Endothelial cell of umbilical vein (primary cell): ENCODE data around the gene ADGRD1. TPM values are rescaled to one million over a fixed set of nuclear protein-coding genes. Genes with fewer than 3 reads are reported as not detected.
"Not testable (repeated sequence)": the region's sequence is repeated elsewhere in the genome, so short reads cannot be mapped to it uniquely, and the experiment has no call there.

Experiments
- BruUV-seq: library from RNA; stranded (reverse); fragments of 400-500 nt; replicated peaks from 2 replicates; lab custom pipeline; 2021; lab: Mats Ljungman, UMichigan
- CTCF ChIA-PET: fragments of 300-600, 350-600 bp; sonication (Branson Sonifier 250); formaldehyde crosslinking; loops from one replicate; lab custom pipeline; 2021; ENCODE audit warnings: antibody characterized with exemption, inconsistent platforms; lab: Charles Lee
- POLR2A ChIA-PET: fragments of 300-600, 350-600 bp; sonication (Branson Sonifier 250); formaldehyde crosslinking; loops from one replicate; lab custom pipeline; 2021; ENCODE audit warnings: antibody characterized with exemption, inconsistent platforms; lab: Charles Lee
- DNase-seq: peaks from one replicate; pipeline ENCODE4 v3.0.0-alpha.2; 2011; ENCODE audit warnings: low read depth, low spot score
- FAIRE-seq: peaks from 2 replicates; lab custom pipeline; 2011; peaks lifted over from hg19 to GRCh38; lab: Jason Lieb, UNC
- H2AFZ ChIP-seq: 2 replicates; pipeline ENCODE4 v1.6.0; 2012; ENCODE audit warnings: low read depth, low read length, control low read depth, inconsistent platforms
- H3K27ac ChIP-seq: 2 replicates; pipeline ENCODE4 v1.5.1; 2011; ENCODE audit warnings: low read depth, mild to moderate bottlenecking, control low read depth, low read length, moderate library complexity; ENCODE audit not compliant: insufficient read depth
- H3K27me3 ChIP-seq, 2 experiments: 2 replicates each; pipeline versions ENCODE4 v1.6.0 to v1.6.1; 2011; ENCODE audit warnings: low read length in 2 of 2, mixed read lengths in 1 of 2; ENCODE audit not compliant: control insufficient read depth in 2 of 2, insufficient read depth in 2 of 2
- H3K36me3 ChIP-seq, 2 experiments: 2 replicates in 1 of 2; 3 replicates in 1 of 2; pipeline ENCODE4 v1.5.1; 2011; ENCODE audit warnings: low read length in 2 of 2, mild to moderate bottlenecking in 1 of 2, moderate library complexity in 1 of 2; ENCODE audit not compliant: control insufficient read depth in 2 of 2, insufficient read depth in 2 of 2; ENCODE audit errors: extremely low read depth in 1 of 2
- H3K4me1 ChIP-seq: 3 replicates; pipeline ENCODE4 v1.5.1; 2011; ENCODE audit warnings: mild to moderate bottlenecking, low read length; ENCODE audit not compliant: control insufficient read depth, insufficient read depth; ENCODE audit errors: extremely low read depth
- H3K4me2 ChIP-seq: 2 replicates; pipeline ENCODE4 v1.6.1; 2011; ENCODE audit warnings: low read length, control low read depth, mixed read lengths; ENCODE audit not compliant: insufficient read depth
- H3K4me3 ChIP-seq, 3 experiments: fragments of 200-600 bp in 1 of 3; sonication (generic), shearing (Covaris generic) in 1 of 3; replicated peaks in 1 of 3; 2 replicates each; pipeline ENCODE4 v1.5.1; 2011 to 2016; ENCODE audit warnings: control low read depth in 3 of 3, low read length in 3 of 3, mild to moderate bottlenecking in 2 of 3, inconsistent platforms in 1 of 3, low read depth in 1 of 3, moderate library complexity in 1 of 3; ENCODE audit not compliant: insufficient read depth in 1 of 3
- H3K79me2 ChIP-seq: 2 replicates; pipeline ENCODE4 v1.6.0; 2012; ENCODE audit warnings: low read length, inconsistent platforms; ENCODE audit not compliant: control insufficient read depth, insufficient read depth
- H3K9ac ChIP-seq: replicated peaks from 2 replicates; pipeline ENCODE3; 2011; ENCODE audit warnings: low read length, control low read depth; ENCODE audit not compliant: insufficient read depth; ENCODE audit errors: extremely low read depth
- H3K9me1 ChIP-seq: replicated peaks from 3 replicates; pipeline ENCODE4 v1.6.0; 2011; ENCODE audit warnings: mild to moderate bottlenecking, low read length; ENCODE audit not compliant: control insufficient read depth, insufficient read depth; ENCODE audit errors: extremely low read depth
- H3K9me3 ChIP-seq: replicated peaks from 2 replicates; pipeline ENCODE4 v1.5.1; 2012; ENCODE audit warnings: low read length, inconsistent platforms; ENCODE audit not compliant: control insufficient read depth, insufficient read depth
- H4K20me1 ChIP-seq: replicated peaks from 2 replicates; pipeline ENCODE3; 2011; ENCODE audit warnings: mild to moderate bottlenecking, low read length; ENCODE audit not compliant: control insufficient read depth, insufficient read depth; ENCODE audit errors: extremely low read depth
- EZH2 ChIP-seq: IDR thresholded peaks from 2 replicates; pipeline ENCODE4 v1.6.1; 2012; ENCODE audit warnings: borderline replicate concordance, low read depth, mild to moderate bottlenecking, moderate library complexity, low read length, inconsistent platforms; ENCODE audit not compliant: severe bottlenecking
- JUN ChIP-seq: IDR thresholded peaks from 2 replicates; pipeline ENCODE4 v1.6.1; 2011; ENCODE audit warnings: borderline replicate concordance, low read depth; ENCODE audit not compliant: insufficient read length, insufficient read depth
- MAX ChIP-seq: IDR thresholded peaks from 2 replicates; pipeline ENCODE4 v1.6.1; 2011; ENCODE audit not compliant: insufficient read depth, insufficient read length
- MYC ChIP-seq: IDR thresholded peaks from one replicate; pipeline ENCODE4 v1.6.1; 2011; ENCODE audit warnings: mild to moderate bottlenecking, low read depth, low read length
- dilution Hi-C: fragments of 300-500 bp; cut with MboI; formaldehyde crosslinking; loops from one replicate; pipeline ENCODE4 v1.15.0; 2019; ENCODE audit warnings: low sequenced_read_pairs; ENCODE audit not compliant: extremely low pct_ligation_motif_present
- intact Hi-C: fragments of 100-400 bp; cut with micrococcal nuclease; formaldehyde crosslinking; loops from one replicate; pipeline ENCODE4 v1.10.0; 2022
- polyA plus RNA-seq, 4 experiments: library from polyadenylated mRNA; depleted of rRNA in 3 of 4; stranded (reverse) in 3 of 4; unstranded in 1 of 4; fragments of >200 nt; gene quantifications; 2 replicates each; pipeline versions ENCODE4 v1.2.1 to v1.2.3, GENCODE V29; 2011 to 2012; ENCODE audit warnings: missing spikeins in 1 of 4
- total RNA-seq: library from RNA; stranded (reverse); gene quantifications from 2 replicates; pipeline ENCODE4 v1.2.3, GENCODE V29; 2021
- TF ChIP-seq, protein P1 (sequence below), 2 donors: IDR thresholded peaks; 1 replicate in 1 of 2; 2 replicates in 1 of 2; pipeline ENCODE4 v1.5.1; 2011; ENCODE audit warnings: low read length in 2 of 2, mild to moderate bottlenecking in 2 of 2, moderate library complexity in 2 of 2, control low read depth in 1 of 2, inconsistent platforms in 1 of 2, low read depth in 1 of 2; ENCODE audit not compliant: insufficient read depth in 1 of 2; ENCODE audit errors: extremely low read depth in 1 of 2

ADGRD1 gene
- total and polyA plus RNA-seq, 2 donors (not counting 3 experiments of a cell fraction or from before 2014, with no cell fraction given): 0.07 TPM; not detected in 1

DNA sequence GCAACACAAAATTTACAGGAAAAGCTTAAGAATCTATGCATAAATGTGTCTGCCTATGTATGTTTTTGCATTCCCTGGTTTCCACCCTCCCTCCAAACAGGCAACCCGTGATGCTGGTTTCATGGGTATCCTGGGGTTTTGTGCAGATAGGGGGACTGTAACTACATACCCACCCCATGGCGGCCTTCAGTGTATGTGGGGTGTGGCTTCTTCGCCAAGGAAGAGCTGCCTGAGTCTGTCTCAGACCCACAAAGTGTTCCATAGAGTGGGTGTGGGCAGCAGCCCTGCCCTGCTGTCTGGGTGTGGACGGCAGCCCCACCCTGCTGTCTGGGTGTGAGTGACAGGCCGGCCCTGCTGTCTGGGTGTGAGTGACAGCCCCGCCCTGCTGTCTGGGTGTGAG lies 174.8 kb downstream of the ADGRD1 start:
- Histone ChIP-seq H3K79me2 (no peaks in the 10 kb centered on the region), H3K9me3 (no peaks in the 10 kb centered on the region), H3K4me3 (no peak overlapping the region), H3K9ac (no peak overlapping the region), H2AFZ (no peak overlapping the region), H3K36me3 (no peaks in the 10 kb centered on the region), H3K9me1 (no peaks in the 10 kb centered on the region), H3K4me2 (no peak overlapping the region), H3K4me1 (no peaks in the 10 kb centered on the region), H4K20me1 (no peaks in the 10 kb centered on the region), H3K27ac (no peak overlapping the region), H3K27me3 (no peaks in the 10 kb centered on the region)
- DNase-seq: no peak
- dilution Hi-C loops (no loop called here), intact Hi-C loops (no loop called here)
- CTCF ChIA-PET: no interaction called here
- POLR2A ChIA-PET: interaction anchor here (0.7 kb wide), 1 partner anchor 471 kb away, joined by 3 read pairs; no protein-coding TSS in a partner anchor
- TF ChIP-seq MYC (no peak), EZH2 (no peak), JUN (no peak), MAX (no peak)
- TF ChIP-seq, protein P1, sequence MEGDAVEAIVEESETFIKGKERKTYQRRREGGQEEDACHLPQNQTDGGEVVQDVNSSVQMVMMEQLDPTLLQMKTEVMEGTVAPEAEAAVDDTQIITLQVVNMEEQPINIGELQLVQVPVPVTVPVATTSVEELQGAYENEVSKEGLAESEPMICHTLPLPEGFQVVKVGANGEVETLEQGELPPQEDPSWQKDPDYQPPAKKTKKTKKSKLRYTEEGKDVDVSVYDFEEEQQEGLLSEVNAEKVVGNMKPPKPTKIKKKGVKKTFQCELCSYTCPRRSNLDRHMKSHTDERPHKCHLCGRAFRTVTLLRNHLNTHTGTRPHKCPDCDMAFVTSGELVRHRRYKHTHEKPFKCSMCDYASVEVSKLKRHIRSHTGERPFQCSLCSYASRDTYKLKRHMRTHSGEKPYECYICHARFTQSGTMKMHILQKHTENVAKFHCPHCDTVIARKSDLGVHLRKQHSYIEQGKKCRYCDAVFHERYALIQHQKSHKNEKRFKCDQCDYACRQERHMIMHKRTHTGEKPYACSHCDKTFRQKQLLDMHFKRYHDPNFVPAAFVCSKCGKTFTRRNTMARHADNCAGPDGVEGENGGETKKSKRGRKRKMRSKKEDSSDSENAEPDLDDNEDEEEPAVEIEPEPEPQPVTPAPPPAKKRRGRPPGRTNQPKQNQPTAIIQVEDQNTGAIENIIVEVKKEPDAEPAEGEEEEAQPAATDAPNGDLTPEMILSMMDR (IDR thresholded peaks at IDR 0.05; ENCODE audit: extremely low read depth in 1 of 2, insufficient read depth in 1 of 2, low read depth in 1 of 2, low read length in 2 of 2): no peak
- no TSS peak for BruUV-seq
- no peak for FAIRE-seq

DNA sequence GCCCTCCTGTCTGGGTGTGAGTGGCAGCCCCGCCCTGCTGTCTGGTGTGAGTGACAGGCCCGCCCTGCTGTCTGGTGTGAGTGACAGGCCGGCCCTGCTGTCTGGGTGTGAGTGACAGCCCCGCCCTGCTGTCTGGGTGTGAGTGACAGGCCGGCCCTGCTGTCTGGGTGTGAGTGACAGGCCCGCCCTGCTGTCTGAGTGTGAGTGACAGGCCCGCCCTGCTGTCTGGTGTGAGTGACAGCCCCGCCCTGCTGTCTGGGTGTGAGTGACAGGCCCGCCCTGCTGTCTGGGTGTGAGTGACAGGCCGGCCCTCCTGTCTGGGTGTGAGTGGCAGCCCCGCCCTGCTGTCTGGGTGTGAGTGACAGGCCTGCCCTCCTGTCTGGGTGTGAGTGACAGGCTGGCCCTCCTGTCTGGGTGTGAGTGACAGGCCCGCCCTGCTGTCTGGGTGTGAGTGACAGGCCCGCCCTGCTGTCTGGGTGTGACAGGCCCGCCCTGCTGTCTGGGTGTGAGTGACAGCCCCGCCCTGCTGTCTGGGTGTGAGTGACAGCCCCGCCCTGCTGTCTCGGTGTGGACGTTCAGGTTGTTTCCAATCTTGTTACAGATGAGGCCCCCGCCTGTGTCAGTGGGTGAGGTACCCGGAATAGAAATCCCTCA lies 175.4 kb downstream of the ADGRD1 start:
- BruUV-seq, H3K4me1 ChIP-seq, dilution Hi-C loops, H3K36me3 ChIP-seq, H3K9me3 ChIP-seq, H2AFZ ChIP-seq, H3K27ac ChIP-seq, H3K79me2 ChIP-seq, DNase-seq, H4K20me1 ChIP-seq, POLR2A ChIA-PET, FAIRE-seq, CTCF ChIA-PET, H3K4me3 ChIP-seq, H3K27me3 ChIP-seq, H3K9me1 ChIP-seq, H3K4me2 ChIP-seq, H3K9ac ChIP-seq, intact Hi-C loops: not testable (repeated sequence)
